ENCODE measurements around the gene PTPRT. TPM values are rescaled to one million over a fixed set of nuclear protein-coding genes. Genes with fewer than 3 reads are reported as not detected.

The PTPRT gene
- total RNA-seq, 1 donor = 0.72 TPM

GRCh38 chr20:42807876-42808275 lies 381.8 kb downstream of the PTPRT start:
- no peak overlapping the region for H3K4me3 ChIP-seq (ENCODE audit: low read depth, low read length)
- DNase-seq (ENCODE audit: low read depth) = no peak
- no peak for TF ChIP-seq CTCF (IDR thresholded peaks at IDR 0.05; ENCODE audit: insufficient read depth, low read length)

- TF ChIP-seq CTCF (IDR thresholded peaks at IDR 0.05; ENCODE audit: insufficient read depth, low read length) = no peak
- no peak for DNase-seq (ENCODE audit: low read depth)
- no peak overlapping the region for H3K4me3 ChIP-seq (ENCODE audit: low read depth, low read length)
Observed at GRCh38 chr20:42795111-42795695, 394.5 kb downstream of the PTPRT start.

- no peak for TF ChIP-seq CTCF (IDR thresholded peaks at IDR 0.05; ENCODE audit: insufficient read depth, low read length)
- no peak for DNase-seq (ENCODE audit: low read depth)
- H3K4me3 ChIP-seq (ENCODE audit: low read depth, low read length) = no peak overlapping the region
Observed at GRCh38 chr20:42792052-42792451, 397.7 kb downstream of the PTPRT start.

- TF ChIP-seq CTCF (IDR thresholded peaks at IDR 0.05; ENCODE audit: insufficient read depth, low read length) = no peak
- no peak for DNase-seq (ENCODE audit: low read depth)
- no peak overlapping the region for H3K4me3 ChIP-seq (ENCODE audit: low read depth, low read length)
Observed at GRCh38 chr20:42790111-42790510, 399.6 kb downstream of the PTPRT start.

GRCh38 chr20:42788707-42789106 lies 401.0 kb downstream of the PTPRT start:
- no peak for TF ChIP-seq CTCF (IDR thresholded peaks at IDR 0.05; ENCODE audit: insufficient read depth, low read length)
- DNase-seq (ENCODE audit: low read depth) = no peak
- H3K4me3 ChIP-seq (ENCODE audit: low read depth, low read length) = no peak overlapping the region

GRCh38 chr20:42785041-42785440 lies 404.7 kb downstream of the PTPRT start:
- TF ChIP-seq CTCF (IDR thresholded peaks at IDR 0.05; ENCODE audit: insufficient read depth, low read length) = no peak
- H3K4me3 ChIP-seq (ENCODE audit: low read depth, low read length) = no peak overlapping the region
- no peak for DNase-seq (ENCODE audit: low read depth)

- no peak for TF ChIP-seq CTCF (IDR thresholded peaks at IDR 0.05; ENCODE audit: insufficient read depth, low read length)
- DNase-seq (ENCODE audit: low read depth) = no peak
- H3K4me3 ChIP-seq (ENCODE audit: low read depth, low read length) = no peak overlapping the region
Observed at GRCh38 chr20:42779216-42779615, 410.5 kb downstream of the PTPRT start.
